SIG-M5 treated with dmso at 0.1 percent for 504 hours (cell line): ENCODE data around the gene SORCS2.

ENCODE experiments used
- DNase-seq: peaks from one replicate; lab custom pipeline; 2025; ENCODE audit not compliant: unreplicated experiment; lab: John Stamatoyannopoulos, UW

SORCS2 gene

DNA sequence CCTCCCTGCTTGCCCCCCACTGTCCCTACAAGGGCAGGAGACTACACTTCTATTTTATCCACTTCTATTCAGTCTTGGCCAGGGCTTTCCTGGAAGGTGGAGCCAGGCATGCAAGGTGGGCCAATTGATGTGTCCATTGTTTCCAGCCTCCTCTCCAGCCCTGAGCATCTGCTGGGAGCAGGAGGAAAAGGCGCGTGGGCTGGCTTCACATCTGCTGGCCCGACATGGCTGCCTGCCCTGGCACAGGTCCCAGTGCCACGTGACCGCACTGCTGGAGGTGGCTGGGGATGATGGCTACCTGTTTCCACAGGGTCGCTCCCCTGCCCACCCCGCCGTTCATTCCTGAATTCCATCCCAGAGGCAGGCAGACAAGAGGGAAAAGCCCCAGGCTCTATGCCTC lies 499.6 kb downstream of the SORCS2 start:
- DNase-seq: no peak

DNA sequence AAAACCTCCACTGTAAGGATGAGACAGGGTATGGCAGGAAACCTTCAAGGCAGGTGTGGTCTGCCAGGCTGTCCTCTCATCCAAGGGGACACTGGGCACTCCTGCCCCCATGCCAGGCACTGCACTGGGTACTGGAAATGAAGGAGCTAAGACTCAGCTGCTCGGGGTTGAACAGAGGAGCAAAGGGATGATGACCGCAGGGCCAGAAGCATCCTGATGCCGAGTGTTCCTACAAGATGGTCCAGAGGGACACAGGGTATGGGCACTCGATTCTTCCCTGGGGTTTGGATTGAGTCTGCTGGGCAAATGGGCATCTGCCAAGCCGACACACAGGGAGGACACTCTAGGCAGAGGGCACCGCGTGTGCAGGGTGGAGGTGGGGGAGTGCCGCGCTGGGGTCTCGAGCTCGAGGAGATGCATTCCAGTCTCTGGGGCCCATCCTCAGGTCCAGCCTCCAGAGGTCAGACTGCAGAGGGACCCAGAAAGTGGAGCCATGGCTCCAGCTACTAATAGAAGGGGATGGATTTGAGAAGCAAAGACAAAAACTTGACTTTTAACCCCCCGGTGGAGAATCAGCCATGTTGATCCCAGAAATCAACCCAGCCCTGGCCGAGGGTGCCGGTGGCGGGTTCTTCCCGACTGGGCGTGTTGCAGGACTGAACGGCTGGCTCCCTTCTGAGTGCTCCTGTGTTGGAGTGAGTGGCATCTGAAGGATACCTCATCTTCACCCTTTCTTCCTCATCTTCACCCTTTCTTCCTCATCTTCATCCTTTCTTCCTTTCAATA lies 500.3 kb downstream of the SORCS2 start:
- no peak for DNase-seq

DNA sequence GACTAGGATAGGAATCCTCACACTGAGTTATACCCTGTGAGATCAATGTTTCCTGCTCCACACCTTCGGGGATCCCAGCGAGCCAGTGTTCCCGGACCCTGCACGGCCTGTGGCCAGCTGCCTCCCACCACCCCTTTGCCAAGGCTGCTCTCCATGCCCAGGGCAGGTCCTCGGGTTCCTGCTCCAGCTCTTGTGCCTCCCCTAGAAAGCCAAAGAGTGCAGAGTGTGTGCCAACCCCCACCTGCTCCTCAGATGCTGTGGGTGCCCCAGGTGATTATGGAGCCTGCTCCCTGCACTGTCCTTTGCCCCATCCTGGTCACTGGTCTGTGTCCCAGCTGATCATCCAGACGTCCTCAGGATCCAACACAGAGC lies 500.9 kb downstream of the SORCS2 start:
- no peak for DNase-seq

DNA sequence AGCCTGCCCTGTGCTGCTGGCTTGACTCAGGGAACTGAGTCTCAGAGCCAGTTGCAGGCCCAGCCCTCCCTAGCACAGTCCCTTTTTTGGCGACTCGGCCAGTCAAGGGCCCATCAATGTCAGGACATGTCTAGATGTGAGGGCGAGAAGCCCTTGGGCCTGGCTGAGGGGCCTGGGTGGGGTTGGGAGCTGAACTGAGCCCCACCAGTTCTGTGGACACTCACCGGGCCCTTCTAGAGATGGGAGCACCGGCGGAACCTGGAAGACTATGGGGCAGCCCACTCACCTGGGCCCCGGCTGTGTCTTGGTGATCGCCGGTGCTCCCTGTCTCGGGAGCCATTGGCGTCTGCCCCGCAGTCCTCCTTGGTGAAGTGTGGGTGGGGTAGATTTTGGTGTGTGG lies 501.4 kb downstream of the SORCS2 start:
- DNase-seq: no peak

DNA sequence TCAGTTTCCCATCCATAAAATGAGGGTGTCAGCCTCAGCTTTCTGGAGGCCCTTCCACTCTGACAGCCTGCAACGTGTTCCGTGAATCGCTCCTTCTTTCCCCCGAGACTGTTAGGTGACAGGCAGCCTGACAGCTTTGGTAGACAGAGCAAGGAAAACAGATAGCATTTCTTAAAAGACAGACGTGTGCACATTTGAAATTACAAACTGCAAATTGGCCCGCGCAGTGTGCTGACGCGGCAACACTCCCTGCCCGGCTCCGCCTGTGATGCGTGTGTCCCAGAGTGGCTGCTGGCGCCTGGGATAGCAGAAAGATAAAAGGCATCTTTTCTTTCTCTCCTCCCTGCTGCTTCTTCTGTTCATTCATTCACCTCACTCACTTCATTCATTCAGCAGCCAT lies 502.0 kb downstream of the SORCS2 start:
- no peak for DNase-seq

DNA sequence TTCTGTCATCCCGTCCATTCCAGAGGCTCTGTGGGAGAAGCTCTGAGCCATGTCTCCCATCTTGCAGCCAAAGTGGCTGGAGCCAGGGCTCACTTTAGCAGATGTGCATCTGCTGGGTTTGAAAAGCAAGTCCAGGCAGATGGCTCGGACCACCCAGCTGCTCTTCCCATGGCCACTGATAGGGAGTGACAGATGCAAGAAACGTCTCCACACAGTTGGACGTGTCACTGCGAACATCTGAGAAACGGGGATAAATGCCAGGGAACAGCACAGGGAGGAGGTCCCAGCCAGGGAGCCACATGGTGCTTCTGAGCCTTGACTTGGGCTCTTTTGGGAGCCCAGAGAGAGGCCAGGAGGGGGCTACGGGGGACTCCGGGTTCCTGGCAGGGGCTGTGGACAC lies 505.0 kb downstream of the SORCS2 start:
- no peak for DNase-seq

DNA sequence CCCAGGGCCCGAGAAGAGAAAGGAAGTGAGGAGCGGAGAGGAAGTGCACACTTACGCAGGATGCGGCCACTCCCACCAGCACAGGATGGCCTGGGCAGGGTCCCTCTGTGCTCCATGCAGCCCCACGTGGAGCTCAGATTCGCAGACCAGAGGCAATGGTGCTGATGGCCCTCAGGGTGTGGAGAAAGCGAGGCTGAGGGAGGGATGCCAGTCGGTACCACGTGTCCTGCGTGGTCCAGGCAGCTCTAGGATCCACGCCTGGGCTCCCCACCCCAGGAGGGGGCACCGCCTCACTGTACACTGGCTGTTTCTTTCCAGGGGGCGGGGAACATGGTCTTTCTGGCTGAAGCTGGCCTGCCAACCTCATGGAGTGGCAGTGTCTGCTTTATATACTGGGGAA lies 505.5 kb downstream of the SORCS2 start:
- DNase-seq: no peak

DNA sequence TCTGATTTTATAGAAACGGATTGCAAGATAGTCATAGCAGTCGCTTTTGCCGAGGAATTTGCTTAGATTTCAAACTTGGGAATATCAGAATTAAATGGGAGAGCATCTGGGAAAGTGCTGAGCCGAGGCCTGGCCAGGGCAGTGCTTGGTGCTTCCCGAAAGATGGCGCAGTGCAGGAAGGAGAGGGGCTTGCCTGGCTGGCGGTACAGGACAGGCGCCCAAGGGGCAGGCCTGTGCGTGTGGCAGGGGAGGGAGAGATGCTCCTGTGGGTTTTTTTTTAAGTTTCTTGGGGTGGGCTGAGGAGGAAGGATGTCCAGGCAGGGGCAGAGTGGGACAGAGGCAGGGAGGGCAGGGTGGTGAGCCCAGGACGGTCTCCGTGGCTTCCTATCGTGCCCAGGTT lies 506.2 kb downstream of the SORCS2 start:
- no peak for DNase-seq

DNA sequence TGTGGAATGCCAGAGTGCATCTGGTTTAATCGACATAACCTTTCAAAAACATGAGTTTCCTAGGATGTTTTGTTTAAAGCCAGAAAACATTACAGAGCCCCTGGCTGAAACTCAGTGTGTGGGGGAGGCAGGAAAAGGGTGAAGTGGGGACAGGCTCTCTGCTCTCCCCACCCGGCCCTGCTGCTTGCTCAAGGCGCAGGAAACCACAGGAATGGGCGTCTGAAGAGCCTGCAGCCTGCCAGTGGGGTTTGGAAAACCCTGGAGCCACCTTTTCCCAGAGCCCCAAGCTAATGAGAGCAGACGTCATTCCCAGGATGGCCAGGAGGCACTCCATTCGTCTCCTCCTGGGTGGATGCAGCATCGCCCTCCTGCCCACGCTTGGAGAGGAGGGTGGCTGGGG lies 506.7 kb downstream of the SORCS2 start:
- no peak for DNase-seq

DNA sequence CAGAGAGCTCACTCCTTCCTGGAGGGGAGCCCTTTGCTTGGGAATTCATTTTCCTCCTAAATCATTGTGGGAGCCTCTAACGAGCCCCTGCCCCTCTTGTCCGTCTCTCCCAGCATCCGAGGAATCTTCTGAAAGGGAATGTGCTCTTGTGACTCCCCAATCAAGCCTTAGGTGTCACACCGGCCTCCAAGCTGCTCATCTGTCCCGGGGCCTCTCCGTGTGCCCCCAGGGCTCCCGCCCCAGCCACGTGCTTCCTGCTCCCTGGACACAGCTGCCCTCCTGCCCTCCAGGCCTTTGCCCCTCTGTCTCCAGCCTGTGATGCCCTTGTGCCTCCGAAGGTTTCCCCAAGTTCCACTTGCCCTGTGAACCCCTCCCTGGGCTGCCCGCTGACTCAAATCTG lies 507.5 kb downstream of the SORCS2 start:
- DNase-seq: no peak

DNA sequence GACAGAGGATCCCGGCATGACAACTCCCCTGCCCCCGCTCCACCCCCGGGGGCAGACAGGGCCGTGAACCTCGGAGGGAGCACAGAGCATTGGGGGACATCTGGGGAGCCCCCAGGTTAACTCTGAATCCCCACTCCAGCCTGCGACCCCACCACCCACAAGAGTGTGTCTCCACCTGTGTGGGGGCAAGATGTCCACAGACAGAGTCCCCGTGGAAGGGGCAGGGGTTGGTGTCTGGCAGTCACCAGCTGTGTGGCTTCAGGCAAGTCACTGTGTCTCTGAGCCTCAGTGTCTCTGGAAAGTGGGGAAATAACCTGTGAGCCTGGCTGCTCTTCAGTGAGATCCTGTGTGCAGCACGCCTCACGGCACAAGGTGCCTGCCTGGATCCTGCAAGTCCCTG lies 508.3 kb downstream of the SORCS2 start:
- no peak for DNase-seq

DNA sequence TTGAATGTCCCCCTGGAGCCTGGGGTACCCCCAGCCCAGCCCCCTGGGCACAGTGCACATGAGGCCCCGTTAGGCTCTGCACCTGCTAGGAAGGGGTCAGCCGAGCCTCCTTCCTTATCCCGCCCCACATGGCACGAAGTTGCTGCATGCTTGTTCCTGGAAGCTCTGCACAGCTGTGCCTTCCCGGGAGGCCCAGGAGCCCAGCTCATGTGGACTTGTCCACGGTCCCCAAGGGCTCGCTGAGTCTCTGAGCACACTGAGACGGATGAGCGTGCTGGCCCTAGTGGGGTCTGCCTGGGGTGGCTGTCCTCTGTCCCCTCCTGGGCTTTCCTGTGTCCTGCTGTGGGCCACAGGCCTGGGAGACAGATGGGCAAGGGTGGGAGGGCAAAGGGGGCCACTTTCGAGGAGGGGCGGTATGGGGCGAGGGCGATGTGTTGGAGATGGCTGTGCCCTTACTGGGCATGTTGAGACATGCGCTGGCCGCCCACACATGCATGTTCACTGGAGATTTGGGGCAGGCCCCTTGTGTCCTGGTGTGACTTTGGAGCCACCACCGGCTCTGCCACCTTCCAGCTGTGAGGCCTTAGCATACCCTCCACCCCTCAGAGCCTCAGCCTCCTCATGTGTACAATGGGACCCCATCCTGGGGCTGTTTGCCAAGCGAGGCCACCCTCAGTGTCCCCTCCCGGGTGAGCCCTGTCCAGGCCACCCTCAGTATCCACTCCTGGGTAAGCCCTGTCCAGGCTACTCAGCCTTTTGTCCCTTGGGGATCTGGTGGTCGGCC lies 509.7 kb downstream of the SORCS2 start:
- no peak for DNase-seq

DNA sequence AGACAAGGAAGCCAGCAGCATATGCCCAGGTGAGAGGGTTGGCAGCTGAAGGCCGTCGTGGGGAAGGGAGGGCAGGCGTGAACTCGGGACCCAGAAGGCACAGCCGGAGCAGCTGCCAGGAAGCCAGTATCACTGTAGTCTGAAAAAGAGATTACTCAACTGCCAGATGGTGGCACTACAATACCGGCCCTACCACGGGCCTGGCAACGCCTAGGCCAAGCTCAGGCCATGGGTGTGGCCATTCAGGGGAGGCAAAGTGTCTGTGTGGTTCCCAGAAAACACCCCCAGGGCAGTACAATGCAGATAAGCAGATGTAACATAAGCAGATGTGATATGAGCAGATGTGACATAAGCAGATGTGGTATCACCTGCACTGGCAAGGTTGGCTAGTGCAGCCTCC lies 511.4 kb downstream of the SORCS2 start:
- no peak for DNase-seq

DNA sequence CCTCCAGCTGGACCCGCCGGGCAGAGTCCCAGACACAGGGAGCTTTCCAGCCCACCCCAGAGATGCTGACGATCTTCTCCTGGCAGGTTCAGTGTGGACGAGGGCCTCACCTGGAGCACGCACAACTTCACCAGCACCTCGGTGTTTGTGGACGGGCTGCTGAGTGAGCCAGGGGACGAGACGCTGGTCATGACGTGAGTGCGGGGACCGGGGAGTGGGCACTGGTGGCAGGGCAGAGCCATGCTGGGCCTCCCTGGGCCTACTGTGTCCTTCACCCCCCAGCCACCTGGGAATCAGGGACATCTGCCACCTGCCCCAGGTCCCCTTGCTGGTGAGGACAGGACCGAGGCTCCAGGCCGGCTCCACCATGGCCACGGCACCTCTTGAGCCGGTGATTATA lies 511.8 kb downstream of the SORCS2 start:
- no peak for DNase-seq

DNA sequence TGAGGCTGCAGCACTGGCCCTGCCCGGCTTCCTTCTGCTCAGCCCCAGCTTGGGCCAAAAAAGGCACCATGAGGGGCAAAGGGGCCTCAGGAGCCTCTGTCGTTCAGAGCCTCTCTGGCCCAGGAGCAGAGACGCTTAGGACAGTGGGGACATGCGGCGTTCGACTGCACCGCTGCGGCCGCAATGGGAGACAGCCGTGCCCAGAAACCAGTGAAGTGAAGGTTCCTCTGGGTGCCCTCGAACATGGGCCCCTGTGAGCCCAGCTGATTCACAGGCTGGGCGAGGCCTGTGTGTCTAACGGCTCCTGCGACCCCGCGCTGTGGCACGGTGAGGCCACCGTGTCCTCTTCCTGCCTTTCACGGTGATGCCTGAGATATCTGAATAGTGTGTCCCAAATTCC lies 512.3 kb downstream of the SORCS2 start:
- no peak for DNase-seq

DNA sequence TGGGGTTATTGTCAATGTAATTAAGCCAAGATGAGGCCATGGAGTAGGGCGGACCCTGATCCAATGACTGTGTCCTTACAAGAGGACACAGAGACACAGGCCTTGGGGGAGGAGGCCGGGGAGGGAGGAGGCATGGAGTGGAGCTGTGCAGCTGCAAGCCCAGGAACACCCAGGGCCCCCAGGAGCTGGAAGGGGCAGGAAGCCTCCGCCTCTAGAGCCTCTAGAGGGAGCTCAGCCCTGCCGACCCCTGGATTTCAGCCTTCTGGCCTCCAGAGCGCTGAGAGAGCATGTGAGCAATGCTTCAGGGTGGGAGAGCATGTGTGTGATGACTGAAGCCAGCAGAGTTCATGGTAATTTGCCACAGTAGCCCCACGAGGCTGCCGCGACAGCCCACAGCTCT lies 512.7 kb downstream of the SORCS2 start:
- no peak for DNase-seq

DNA sequence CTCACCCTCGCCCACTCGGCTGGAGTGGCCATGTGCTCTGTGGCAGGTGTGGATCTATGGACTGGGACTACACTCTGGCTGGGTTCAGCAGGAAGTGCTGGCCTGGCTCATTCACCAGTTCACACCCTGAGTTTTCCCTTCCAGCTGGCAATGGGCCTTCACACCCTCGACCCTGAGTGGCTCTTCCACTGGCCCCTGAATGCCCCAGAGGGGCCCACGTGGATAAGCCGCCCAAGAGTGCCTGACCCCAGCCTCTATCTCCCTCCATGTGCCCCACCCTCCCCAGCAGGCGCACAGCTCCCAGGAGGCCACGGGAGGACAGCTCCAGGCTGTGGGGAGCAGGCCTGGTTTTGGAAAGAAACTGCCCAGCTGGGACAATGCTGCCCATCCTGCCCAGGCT lies 513.3 kb downstream of the SORCS2 start:
- no peak for DNase-seq

DNA sequence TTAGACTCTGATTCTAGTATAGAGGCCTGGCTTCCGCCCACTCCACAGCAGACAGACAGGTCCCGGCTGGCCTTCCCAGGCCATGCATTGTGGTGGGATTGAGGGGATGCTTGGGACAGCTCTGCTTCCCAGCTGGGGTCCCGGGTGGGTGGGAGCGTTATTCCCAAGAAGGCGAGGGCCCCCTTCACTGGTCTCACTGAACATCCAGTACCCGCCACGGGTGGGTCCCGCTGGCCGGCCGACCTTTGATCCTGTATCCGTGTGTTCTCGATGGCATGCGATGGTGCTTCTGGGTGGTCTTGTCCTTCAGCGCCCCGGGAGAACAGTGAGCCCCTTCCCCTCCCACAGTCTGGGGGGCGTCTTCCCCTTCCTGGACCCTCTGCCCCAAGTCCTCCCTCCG lies 515.9 kb downstream of the SORCS2 start:
- no peak for DNase-seq

DNA sequence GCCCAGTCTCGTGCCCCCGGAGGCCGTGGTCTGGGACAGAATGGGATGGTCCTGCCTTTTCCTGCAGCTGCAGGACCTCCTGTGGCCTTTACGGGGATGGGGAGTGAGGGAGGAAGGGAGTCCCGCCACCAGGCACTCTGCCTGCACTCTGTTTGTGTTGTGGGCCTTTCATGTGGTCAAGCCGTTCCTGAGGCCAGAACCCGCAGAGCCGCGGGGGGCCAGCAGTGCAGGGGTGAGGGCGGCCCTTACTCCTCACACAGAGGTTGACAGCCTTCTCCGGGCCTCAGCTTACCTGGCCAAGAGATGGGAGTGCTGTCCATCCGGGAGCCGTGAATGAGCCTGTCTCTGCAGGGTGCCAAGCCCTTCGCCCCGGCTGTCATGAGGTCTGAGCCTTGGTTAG lies 516.6 kb downstream of the SORCS2 start:
- DNase-seq: no peak

DNA sequence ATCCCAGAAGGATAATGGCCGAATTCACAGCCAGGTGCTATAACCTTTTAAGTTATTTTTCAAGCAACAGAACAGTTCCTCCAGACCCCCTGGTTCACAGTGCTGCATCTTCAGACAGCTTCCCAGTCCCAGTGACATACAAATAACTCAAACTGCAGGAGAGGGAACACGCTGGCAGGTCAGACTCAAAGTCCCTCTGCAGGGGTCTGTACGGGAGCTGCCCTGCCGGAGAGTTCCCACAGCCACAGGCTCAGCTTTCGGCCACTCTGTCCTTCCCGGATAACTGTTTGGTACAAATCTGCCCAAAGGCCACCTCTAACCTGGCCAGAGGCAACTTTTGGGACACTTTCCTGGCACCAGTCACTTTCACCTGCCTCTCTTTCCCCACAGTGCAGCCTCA lies 517.1 kb downstream of the SORCS2 start:
- DNase-seq: no peak

DNA sequence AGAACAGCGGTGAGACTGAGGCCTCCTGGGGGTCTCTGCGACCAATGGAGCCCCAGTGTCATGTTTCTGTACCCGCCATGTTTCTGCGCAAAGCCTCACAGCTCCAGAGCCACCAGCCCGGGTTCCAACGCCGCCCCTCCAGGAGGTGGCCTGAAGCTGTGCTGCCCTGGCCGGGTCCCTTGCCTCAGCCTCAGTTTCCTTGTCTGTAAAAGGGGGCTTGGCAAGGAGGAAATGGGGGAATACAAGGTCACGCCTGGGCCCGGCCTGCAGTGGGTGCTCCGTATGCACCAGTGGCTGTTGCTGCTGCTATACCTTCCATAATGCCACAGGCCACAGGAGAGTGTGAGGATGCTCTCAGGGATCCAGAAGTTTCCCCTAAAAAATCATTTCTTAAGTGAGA lies 517.8 kb downstream of the SORCS2 start:
- no peak for DNase-seq

DNA sequence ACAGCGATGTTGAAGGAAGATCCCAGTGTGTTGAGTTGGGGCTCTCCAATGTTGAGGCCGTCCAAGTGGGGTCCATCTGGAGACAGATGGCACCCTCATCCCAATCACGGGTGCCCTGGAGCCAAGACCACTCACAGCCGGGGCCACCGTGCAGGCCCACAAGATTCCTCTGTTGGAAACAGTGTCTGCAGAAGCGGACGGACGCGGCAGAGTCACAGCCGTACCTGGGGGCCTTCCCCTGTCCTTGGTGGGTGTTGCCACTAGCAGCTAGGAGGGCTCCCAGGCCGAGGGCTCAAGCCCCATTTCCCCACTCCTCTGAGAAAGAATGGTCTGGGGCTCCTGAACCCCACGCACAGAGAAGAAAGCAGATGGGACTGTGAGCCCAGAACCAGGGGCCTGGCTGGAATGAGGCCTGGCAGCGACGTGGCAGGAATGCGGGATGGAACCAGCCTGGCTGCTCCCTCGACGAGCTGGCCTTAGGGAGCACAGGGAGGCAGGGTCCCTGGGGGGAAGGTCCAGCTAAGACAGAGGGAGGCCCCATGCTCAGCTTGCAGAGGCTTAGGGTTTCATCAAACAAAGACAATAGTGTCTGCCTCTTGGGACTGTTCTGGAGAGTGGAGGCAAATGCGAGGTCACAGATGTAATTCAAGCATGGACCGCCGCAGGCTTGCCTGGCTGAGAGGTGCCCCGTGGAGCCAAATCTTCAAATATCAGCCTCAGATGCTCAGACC lies 518.4 kb downstream of the SORCS2 start:
- no peak for DNase-seq
